ENCODE data around the gene PDIA6.

PDIA6 gene

DNA sequence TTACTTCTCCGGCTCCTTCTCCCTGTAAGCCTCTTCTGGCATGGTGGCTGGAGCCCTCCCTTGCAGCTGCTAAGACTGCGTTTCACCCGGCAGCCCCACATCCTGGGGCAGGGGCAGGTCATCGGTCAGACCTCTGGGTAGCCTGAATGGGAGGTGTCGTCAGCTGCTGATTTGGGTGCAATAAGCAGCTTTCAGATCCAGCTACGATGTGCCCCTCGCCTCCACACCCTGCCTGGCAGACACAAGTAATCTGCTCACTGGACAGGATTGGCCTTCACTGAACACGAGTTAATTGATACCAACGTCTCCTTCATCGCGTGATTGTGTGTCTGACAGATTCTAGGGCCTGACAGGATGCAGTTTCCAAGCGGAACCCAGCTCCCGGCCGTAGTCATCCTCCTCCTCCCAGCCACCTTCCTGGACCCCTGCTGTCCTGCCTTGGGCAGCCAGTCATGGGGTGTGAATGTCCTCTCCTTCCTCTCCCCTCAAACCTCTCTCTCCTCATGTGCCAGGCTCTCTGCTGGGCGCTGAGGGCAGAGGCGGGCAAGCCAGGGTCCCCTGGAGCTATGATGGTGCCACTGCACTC lies 18.9 kb upstream of the PDIA6 start:
- TF ChIP-seq, protein P1, sequence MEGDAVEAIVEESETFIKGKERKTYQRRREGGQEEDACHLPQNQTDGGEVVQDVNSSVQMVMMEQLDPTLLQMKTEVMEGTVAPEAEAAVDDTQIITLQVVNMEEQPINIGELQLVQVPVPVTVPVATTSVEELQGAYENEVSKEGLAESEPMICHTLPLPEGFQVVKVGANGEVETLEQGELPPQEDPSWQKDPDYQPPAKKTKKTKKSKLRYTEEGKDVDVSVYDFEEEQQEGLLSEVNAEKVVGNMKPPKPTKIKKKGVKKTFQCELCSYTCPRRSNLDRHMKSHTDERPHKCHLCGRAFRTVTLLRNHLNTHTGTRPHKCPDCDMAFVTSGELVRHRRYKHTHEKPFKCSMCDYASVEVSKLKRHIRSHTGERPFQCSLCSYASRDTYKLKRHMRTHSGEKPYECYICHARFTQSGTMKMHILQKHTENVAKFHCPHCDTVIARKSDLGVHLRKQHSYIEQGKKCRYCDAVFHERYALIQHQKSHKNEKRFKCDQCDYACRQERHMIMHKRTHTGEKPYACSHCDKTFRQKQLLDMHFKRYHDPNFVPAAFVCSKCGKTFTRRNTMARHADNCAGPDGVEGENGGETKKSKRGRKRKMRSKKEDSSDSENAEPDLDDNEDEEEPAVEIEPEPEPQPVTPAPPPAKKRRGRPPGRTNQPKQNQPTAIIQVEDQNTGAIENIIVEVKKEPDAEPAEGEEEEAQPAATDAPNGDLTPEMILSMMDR (IDR thresholded peaks at IDR 0.05) = no peak

DNA sequence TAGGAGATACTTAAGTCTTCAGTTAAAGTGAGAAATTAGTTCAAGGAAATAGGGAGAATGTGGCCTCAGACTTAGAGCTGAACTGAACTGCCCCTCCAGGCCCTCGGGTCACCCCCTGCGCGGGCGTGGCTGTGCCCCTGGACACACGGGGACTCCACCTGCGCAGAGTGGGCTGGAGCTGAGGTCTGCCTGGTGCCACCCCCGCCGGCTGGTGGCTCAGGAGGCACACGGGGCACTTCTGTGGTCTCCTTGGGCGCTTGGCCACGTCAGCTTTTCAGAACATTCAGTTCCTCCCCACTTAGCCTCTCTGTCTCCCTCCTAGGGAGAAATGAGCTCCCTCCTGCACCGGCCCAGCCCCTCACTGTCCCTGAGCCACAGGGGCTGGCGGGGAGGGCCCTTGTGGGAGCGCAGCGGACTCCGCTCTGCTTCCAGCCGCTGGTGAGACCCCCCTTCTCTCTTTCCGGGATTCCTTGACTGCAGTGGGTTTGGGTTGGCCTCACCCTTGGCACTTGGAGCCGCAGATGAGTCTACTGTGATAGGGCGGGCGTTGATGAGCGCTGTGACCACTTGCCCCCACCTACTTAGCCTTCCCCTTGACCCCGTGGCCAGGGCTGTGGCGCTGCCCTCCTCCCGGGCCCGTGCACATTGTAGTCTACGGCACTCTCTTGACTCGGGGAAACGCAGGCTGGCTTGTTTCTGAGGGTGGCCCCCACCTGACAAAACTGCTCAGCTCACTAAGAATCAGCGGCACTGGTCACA lies 18.2 kb upstream of the PDIA6 start:
- TF ChIP-seq, protein P1 (IDR thresholded peaks at IDR 0.05) = no peak

DNA sequence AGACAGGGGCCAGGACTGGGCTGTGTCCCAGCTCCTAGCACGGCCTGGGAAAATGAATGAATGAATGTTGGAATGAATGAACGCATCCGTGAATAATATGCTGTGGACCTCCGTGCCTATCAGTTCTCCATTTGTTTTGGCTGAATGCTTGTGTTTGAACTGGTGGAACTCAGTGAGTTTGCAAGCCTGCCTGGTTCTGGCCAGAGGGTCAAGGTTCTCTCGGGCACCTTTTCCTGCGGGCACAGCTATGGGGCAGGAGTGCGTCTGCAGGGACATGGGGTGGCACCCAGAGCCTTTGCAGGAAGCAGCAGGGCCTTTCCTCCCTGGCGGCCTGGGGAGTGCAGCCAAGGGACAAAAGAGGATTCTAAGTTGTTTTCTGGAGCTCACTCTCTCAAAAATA lies 17.6 kb upstream of the PDIA6 start:
- TF ChIP-seq, protein P1 (IDR thresholded peaks at IDR 0.05) = no peak

DNA sequence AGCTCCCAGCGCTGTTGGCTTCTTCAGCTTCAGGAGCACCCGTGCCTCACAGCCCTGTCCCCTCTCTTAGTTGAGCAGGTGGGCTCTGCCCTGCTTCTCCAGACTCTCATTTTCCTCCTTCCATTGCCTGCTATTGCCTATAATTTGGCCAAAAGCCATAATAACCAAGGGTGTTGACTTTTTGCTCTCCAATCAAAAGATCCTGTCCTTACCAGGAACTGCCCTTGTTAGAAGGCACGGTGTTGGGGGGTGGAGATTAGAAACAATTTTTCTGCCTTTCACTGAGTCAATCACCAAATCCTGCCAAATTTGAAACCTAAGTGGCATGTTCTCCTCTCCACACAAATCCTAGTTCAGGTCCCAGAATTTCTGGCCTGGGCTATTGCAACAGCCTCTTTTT lies 16.7 kb upstream of the PDIA6 start:
- TF ChIP-seq, protein P1 (IDR thresholded peaks at IDR 0.05) = no peak

DNA sequence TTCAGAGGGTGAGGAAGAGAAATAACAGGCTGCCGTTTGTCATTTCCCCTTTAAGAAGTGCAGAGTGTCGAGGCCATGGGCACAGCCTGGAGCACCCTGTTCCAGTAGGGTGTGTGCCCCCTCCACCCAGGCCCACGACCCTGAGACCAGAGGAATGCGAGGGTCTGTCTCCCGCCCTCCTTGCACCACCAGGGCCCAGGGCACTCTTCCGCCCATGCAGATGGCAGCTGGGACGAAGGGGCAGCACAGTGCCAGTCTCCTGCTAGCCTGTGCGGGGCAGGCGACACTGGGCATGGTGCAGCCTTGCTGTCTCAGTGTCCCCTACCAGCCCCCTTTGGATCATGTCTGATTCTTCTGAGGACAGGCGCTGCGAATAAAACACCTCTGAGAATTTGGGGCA lies 15.8 kb upstream of the PDIA6 start:
- TF ChIP-seq, protein P1 (IDR thresholded peaks at IDR 0.05) = no peak

DNA sequence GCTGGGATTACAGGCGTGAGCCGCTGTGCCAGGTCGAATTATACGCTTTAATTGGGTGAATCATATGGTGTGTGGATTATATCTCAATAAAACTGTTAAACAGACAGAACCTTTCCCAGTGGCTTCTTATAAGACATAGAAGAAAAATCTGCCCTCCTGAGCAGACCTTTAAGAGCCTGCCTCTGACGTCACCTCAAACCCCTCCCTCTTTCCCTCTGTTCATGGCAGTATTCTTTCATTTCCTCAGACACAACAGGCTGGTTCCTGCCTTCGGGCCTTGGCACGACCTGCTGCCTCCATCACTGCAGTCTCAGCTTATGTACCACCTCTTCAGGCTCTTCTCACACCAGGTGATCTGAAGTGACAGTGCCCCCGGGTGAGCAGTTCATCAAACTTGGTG lies 14.0 kb upstream of the PDIA6 start:
- TF ChIP-seq, protein P1 (IDR thresholded peaks at IDR 0.05) = no peak

DNA sequence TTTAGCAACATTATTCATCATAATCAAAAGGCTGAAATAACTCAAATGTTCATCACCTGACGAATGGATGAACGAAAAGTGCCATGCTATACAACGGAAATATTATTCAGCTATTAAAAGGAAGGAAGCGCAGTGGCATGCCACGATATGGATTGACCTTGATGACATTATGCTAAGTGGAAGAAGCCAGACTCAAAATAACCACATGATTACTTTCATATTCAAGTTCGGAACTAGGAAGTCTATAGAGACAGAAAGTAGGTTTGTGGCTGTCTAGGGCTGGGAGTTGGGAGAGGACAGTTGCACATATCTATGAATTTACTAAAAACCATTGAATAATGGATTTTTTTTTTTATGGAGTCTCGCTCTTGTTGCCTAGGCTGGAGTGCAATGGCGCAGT lies 13.4 kb upstream of the PDIA6 start:
- TF ChIP-seq, protein P1 (IDR thresholded peaks at IDR 0.05) = no peak

Data from LNCAP (cell line).